AG04450 (cell line): Measurements from ENCODE around the gene ARHGAP9. TPM values are rescaled to one million over a fixed set of nuclear protein-coding genes. Genes with fewer than 3 reads are reported as not detected.

ENCODE experiments used
- CTCF ChIA-PET: fragments of 300-600, 350-600 bp; formaldehyde crosslinking; extraction: SDS; loops from one replicate; lab custom pipeline; 2022; ENCODE audit warnings: antibody characterized with exemption, inconsistent platforms; lab: Charles Lee
- POLR2A ChIA-PET: fragments of 350-600 bp; formaldehyde crosslinking; extraction: SDS; loops from one replicate; lab custom pipeline; 2021; ENCODE audit warnings: antibody characterized with exemption, inconsistent platforms; lab: Yijun Ruan, JAX
- DNase-seq: peaks from one replicate; pipeline ENCODE4 v3.0.0-alpha.2; 2011; ENCODE audit warnings: low read depth, low spot score
- H3K27ac ChIP-seq: one replicate; pipeline ENCODE4 v1.5.1; 2012; ENCODE audit warnings: low read depth, low read length, control low read depth
- H3K27me3 ChIP-seq: one replicate; pipeline ENCODE4 v1.6.0; 2012; ENCODE audit warnings: low read length; ENCODE audit not compliant: control insufficient read depth, insufficient read depth
- H3K4me3 ChIP-seq: 2 replicates; pipeline ENCODE4 v1.5.1; 2011; ENCODE audit warnings: mild to moderate bottlenecking, low read depth, low read length, control low read depth
- H3K9me3 ChIP-seq: 2 replicates; pipeline ENCODE4 v1.5.1; 2012; ENCODE audit warnings: low read length; ENCODE audit not compliant: control insufficient read depth, insufficient read depth
- CTCF ChIP-seq: IDR thresholded peaks from 2 replicates; pipeline ENCODE4 v1.5.1; 2011; ENCODE audit warnings: low read depth, low read length, control low read depth, inconsistent platforms
- polyA plus RNA-seq: library from polyadenylated mRNA; depleted of rRNA; stranded (reverse); fragments of >200 nt; gene quantifications from 2 replicates; pipeline ENCODE4 v1.2.3, GENCODE V29; 2011

ARHGAP9 gene
- polyA plus RNA-seq, 1 experiment, result 1.2 TPM

GRCh38 chr12:57460468-57460784 lies 19.2 kb downstream of the ARHGAP9 start:
- DNase-seq, result no peak
- CTCF ChIA-PET, result interaction anchor here (1.3 kb wide), 1 partner anchor 8 kb away, joined by 4 read pairs; no protein-coding TSS in a partner anchor
- no peak overlapping the region for H3K27ac ChIP-seq
- H3K4me3 ChIP-seq, result peak overlapping the region; percentile 88
- POLR2A ChIA-PET, result no interaction called here
- H3K9me3 ChIP-seq, result no peaks in the 10 kb centered on the region
- no peaks in the 10 kb centered on the region for H3K27me3 ChIP-seq
- TF ChIP-seq CTCF, result no peak

GRCh38 chr12:57459750-57460467 lies 19.8 kb downstream of the ARHGAP9 start, which contains the start of gene GLI1:
GLI1 (plus strand) TSS chr12:57459785; CDS start chr12:57463692, 3,907 bp downstream.
- H3K9me3 ChIP-seq, result no peaks in the 10 kb centered on the region
- TF ChIP-seq CTCF, result no peak
- DNase-seq, result no peak
- CTCF ChIA-PET, result interaction anchor here (1.1 to 2.4 kb wide), 30 partner anchors 7 to 246 kb away, joined by 3 to 37 read pairs (median 6); partner anchors contain the start of genes ARHGAP9 and SHMT2
- H3K27me3 ChIP-seq, result no peaks in the 10 kb centered on the region
- H3K27ac ChIP-seq, result peak within 1 kb of the TSS; percentile 80
- POLR2A ChIA-PET, result no interaction called here
- H3K4me3 ChIP-seq, result peak within 1 kb of the TSS; percentile 88

- Histone ChIP-seq H3K4me3 (peak overlapping the region; percentile 88), H3K27me3 (no peaks in the 10 kb centered on the region), H3K9me3 (no peaks in the 10 kb centered on the region), H3K27ac (peak overlapping the region; percentile 80)
- peak; percentile 94 for DNase-seq
- POLR2A ChIA-PET, result interaction anchor here (0.6 to 0.8 kb wide), 4 partner anchors 38 to 169 kb away, joined by 3 to 10 read pairs (median 4); partner anchors contain the start of gene DDIT3
- peak; percentile 87 for TF ChIP-seq CTCF
- CTCF ChIA-PET, result interaction anchor here (0.5 to 2.4 kb wide), 64 partner anchors 9 to 441 kb away, joined by 3 to 37 read pairs (median 5); partner anchors contain the start of genes ARHGAP9, DDIT3, OS9 and SHMT2
Observed at GRCh38 chr12:57459055-57459749, 20.5 kb downstream of the ARHGAP9 start.

GRCh38 chr12:57458665-57459054 lies 21.0 kb downstream of the ARHGAP9 start:
- peak overlapping the region; percentile 80 for H3K27ac ChIP-seq
- H3K4me3 ChIP-seq, result peak overlapping the region; percentile 48
- no peaks in the 10 kb centered on the region for H3K27me3 ChIP-seq
- no peak for TF ChIP-seq CTCF
- ChIA-PET POLR2A (interaction anchor here (0.6 to 0.8 kb wide), 4 partner anchors 37 to 169 kb away, joined by 3 to 10 read pairs (median 4); partner anchors contain the start of gene DDIT3), CTCF (interaction anchor here (0.5 to 2.4 kb wide), 64 partner anchors 8 to 441 kb away, joined by 3 to 37 read pairs (median 5); partner anchors contain the start of genes ARHGAP9, DDIT3, OS9 and SHMT2)
- no peak for DNase-seq
- H3K9me3 ChIP-seq, result no peaks in the 10 kb centered on the region
